ENCODE measurements around the gene OPN5.

GRCh38 chr6:47780510-47781356, 1.1 kb upstream of the OPN5 start:
- TF ChIP-seq, protein P1, sequence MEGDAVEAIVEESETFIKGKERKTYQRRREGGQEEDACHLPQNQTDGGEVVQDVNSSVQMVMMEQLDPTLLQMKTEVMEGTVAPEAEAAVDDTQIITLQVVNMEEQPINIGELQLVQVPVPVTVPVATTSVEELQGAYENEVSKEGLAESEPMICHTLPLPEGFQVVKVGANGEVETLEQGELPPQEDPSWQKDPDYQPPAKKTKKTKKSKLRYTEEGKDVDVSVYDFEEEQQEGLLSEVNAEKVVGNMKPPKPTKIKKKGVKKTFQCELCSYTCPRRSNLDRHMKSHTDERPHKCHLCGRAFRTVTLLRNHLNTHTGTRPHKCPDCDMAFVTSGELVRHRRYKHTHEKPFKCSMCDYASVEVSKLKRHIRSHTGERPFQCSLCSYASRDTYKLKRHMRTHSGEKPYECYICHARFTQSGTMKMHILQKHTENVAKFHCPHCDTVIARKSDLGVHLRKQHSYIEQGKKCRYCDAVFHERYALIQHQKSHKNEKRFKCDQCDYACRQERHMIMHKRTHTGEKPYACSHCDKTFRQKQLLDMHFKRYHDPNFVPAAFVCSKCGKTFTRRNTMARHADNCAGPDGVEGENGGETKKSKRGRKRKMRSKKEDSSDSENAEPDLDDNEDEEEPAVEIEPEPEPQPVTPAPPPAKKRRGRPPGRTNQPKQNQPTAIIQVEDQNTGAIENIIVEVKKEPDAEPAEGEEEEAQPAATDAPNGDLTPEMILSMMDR (IDR thresholded peaks at IDR 0.05), result peak in 3 of 4 experiments; percentile 48 to 60 (median 50)
- TF ChIP-seq POLR2A (IDR thresholded peaks at IDR 0.05) (no peak), EP300 (IDR thresholded peaks at IDR 0.05) (no peak)
